SK-N-SH treated with all-trans-retinoic acid at 6 μM for 48 hours (cell line): ENCODE results near the gene POU3F3.

ENCODE experiments used
- ARNTL ChIP-seq: fragments of 450-650 bp; formaldehyde crosslinking; IDR thresholded peaks from 2 replicates; pipeline ENCODE4 v1.5.0; 2020; ENCODE audit warnings: low read depth, mild to moderate bottlenecking, moderate library complexity, borderline replicate concordance
- CSRNP3 ChIP-seq: fragments of 250-450 bp; sonication (Bioruptor Pico); IDR thresholded peaks from 2 replicates; pipeline ENCODE4 v1.5.1; 2021; ENCODE audit warnings: mild to moderate bottlenecking, moderate library complexity
- ISL1 ChIP-seq: fragments of 250-450 bp; sonication (Bioruptor Pico); IDR thresholded peaks from 2 replicates; pipeline ENCODE4 v2.1.2; 2022; ENCODE audit warnings: mild to moderate bottlenecking, moderate library complexity
- PATZ1 ChIP-seq: fragments of 250-450 bp; sonication (Bioruptor Pico); IDR thresholded peaks from 2 replicates; pipeline ENCODE4 v1.8.0; 2020; ENCODE audit warnings: mild to moderate bottlenecking, moderate library complexity, borderline replicate concordance
- RARB ChIP-seq: fragments of 250-450 bp; sonication (Bioruptor Pico); IDR thresholded peaks from 2 replicates; pipeline ENCODE4 v1.8.0; 2021; ENCODE audit warnings: mild to moderate bottlenecking, moderate library complexity
- TSHZ2 ChIP-seq: fragments of 250-450 bp; sonication (Bioruptor Pico); IDR thresholded peaks from 2 replicates; pipeline ENCODE4 v1.5.0; 2020; ENCODE audit warnings: mild to moderate bottlenecking, moderate library complexity
- ZNF565 ChIP-seq: fragments of 450-650 bp; formaldehyde crosslinking; conservative IDR thresholded peaks from 2 replicates; pipeline ENCODE4 v1.5.0; 2020; ENCODE audit warnings: low read depth, mild to moderate bottlenecking, moderate library complexity

- no peak for TF ChIP-seq ISL1 (CRISPR knock-in tag)
- TF ChIP-seq RARB (CRISPR knock-in tag), result no peak
- no peak for TF ChIP-seq TSHZ2
- TF ChIP-seq ZNF565 (CRISPR knock-in tag), result no peak
- TF ChIP-seq CSRNP3 (CRISPR knock-in tag), result no peak
- TF ChIP-seq PATZ1, result no peak
- TF ChIP-seq ARNTL (CRISPR knock-in tag), result no peak
These were observed 11.2 kb downstream of the POU3F3 start for GRCh38 chr2:104865096-104865470.
